Measurements from ENCODE around the gene ANKS1B.

Gene ANKS1B

DNA sequence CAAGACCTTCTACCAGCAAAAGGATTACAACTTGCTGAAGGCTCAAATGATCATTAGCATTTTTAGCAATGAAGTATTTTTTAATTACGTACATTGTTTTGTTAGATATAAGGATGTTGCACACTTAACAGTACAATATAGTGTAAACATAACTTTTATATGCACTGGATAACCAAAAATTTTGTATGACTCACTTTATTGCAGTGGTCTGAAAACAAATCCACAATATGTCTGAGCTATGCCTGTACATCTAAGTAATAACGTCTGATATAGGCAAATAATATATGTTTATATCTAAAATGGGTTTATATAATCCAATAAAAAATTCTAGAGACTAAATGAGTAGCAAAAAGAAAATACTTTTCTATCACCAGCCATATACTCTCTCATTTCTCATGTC lies 10.6 kb downstream of the ANKS1B start:
- H3K36me3 ChIP-seq (ENCODE audit: control insufficient read depth in 2 of 2, insufficient read depth in 2 of 2, low read length in 2 of 2): no peaks in the 10 kb centered on the region
- no peak overlapping the region for H3K4me3 ChIP-seq (ENCODE audit: low read length in 2 of 2)
- no peaks in the 10 kb centered on the region for H3K27me3 ChIP-seq (ENCODE audit: control insufficient read depth in 2 of 2, insufficient read depth in 2 of 2, low read length in 2 of 2)
- H3K4me1 ChIP-seq (ENCODE audit: control insufficient read depth in 2 of 2, insufficient read depth in 2 of 2, low read length in 2 of 2): no peaks in the 10 kb centered on the region
- no peak overlapping the region for H3K9ac ChIP-seq (ENCODE audit: low read depth in 1 of 2, low read length in 2 of 2)
- H3K27ac ChIP-seq (ENCODE audit: low read depth in 2 of 2, low read length in 2 of 2): no peak overlapping the region
- no peaks in the 10 kb centered on the region for H3K9me3 ChIP-seq (ENCODE audit: control insufficient read depth in 2 of 2, low read length in 2 of 2)

DNA sequence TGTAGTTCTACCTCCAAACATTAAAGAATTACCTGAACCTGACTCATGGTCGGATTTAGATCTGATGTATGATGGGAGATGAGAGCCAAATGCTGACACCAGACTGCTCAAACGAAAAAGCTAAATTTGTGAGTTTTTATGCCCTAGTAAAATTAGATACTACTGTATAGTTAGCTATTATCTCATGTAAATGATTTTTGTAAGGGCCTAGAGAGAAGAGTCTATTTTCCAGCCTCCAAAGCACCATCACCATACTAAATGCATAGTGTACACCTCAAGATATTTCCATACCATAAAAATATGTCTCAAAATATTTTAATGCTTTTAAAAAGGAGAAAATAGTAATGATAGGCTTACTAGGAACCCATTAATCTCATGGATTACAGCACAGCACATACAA lies 18.3 kb downstream of the ANKS1B start:
- no peaks in the 10 kb centered on the region for H3K4me1 ChIP-seq (ENCODE audit: control insufficient read depth in 2 of 2, insufficient read depth in 2 of 2, low read length in 2 of 2)
- no peaks in the 10 kb centered on the region for H3K27me3 ChIP-seq (ENCODE audit: control insufficient read depth in 2 of 2, insufficient read depth in 2 of 2, low read length in 2 of 2)
- no peaks in the 10 kb centered on the region for H3K36me3 ChIP-seq (ENCODE audit: control insufficient read depth in 2 of 2, insufficient read depth in 2 of 2, low read length in 2 of 2)
- H3K9ac ChIP-seq (ENCODE audit: low read depth in 1 of 2, low read length in 2 of 2): no peak overlapping the region
- H3K27ac ChIP-seq (ENCODE audit: low read depth in 2 of 2, low read length in 2 of 2): no peak overlapping the region
- no peaks in the 10 kb centered on the region for H3K9me3 ChIP-seq (ENCODE audit: control insufficient read depth in 2 of 2, low read length in 2 of 2)
- H3K4me3 ChIP-seq (ENCODE audit: low read length in 2 of 2): no peak overlapping the region

DNA sequence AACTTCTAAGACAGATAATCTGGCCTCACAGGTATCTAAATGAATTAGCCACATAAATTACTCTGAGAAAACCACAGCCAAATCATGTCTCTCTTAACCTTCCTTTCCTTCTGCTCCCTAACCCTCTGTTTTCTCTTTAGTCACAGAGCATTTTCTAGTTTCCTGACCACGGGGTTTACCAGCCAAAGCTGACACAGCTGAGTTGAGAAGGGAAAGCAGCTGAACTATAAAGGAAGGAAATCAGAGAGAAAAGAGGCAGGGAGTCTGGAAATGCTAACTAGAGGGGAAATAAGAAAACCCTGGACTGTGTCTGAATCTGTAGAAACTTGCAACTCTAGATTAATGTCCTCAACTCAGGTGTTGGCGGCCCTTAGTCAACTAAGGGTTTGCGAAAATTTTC lies 24.4 kb downstream of the ANKS1B start:
- Histone ChIP-seq H3K4me1 (ENCODE audit: control insufficient read depth in 2 of 2, insufficient read depth in 2 of 2, low read length in 2 of 2) (no peaks in the 10 kb centered on the region), H3K4me3 (ENCODE audit: low read length in 2 of 2) (no peak overlapping the region), H3K27ac (ENCODE audit: low read depth in 2 of 2, low read length in 2 of 2) (no peak overlapping the region), H3K9me3 (ENCODE audit: control insufficient read depth in 2 of 2, low read length in 2 of 2) (no peaks in the 10 kb centered on the region), H3K36me3 (ENCODE audit: control insufficient read depth in 2 of 2, insufficient read depth in 2 of 2, low read length in 2 of 2) (no peaks in the 10 kb centered on the region), H3K27me3 (ENCODE audit: control insufficient read depth in 2 of 2, insufficient read depth in 2 of 2, low read length in 2 of 2) (no peaks in the 10 kb centered on the region), H3K9ac (ENCODE audit: low read depth in 1 of 2, low read length in 2 of 2) (no peak overlapping the region)

DNA sequence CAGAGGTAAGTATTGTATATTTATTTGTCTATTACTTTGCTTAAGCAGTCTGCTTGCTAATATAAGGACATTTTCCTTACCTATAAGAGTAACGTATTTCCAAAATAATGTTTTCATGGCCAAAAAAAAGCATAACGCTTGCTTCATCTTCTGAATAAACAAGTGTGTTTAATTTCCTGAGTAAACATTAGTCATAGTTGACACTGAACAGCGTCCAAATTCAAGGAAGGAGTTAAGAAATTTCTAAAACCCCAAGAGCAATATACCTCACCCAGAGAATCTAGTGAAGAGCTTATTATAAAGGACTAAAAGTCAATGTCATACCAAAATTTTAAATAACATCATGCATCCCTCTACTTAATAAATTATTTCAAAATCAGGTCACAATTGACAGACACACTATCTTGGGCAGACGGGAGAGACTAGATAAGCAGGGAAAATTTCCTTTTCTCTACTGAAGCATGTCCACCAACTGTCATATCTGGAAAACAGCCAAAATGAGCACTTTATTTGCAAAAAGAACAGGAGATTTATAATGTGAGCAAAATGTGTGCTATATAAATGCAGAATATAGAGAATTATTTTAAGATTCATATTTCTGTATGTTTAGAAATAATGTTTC lies 25.1 kb downstream of the ANKS1B start:
- Histone ChIP-seq H3K9me3 (ENCODE audit: control insufficient read depth in 2 of 2, low read length in 2 of 2) (no peaks in the 10 kb centered on the region), H3K4me1 (ENCODE audit: control insufficient read depth in 2 of 2, insufficient read depth in 2 of 2, low read length in 2 of 2) (no peaks in the 10 kb centered on the region), H3K9ac (ENCODE audit: low read depth in 1 of 2, low read length in 2 of 2) (no peak overlapping the region), H3K27me3 (ENCODE audit: control insufficient read depth in 2 of 2, insufficient read depth in 2 of 2, low read length in 2 of 2) (no peaks in the 10 kb centered on the region), H3K36me3 (ENCODE audit: control insufficient read depth in 2 of 2, insufficient read depth in 2 of 2, low read length in 2 of 2) (no peaks in the 10 kb centered on the region), H3K4me3 (ENCODE audit: low read length in 2 of 2) (no peak overlapping the region), H3K27ac (ENCODE audit: low read depth in 2 of 2, low read length in 2 of 2) (no peak overlapping the region)

DNA sequence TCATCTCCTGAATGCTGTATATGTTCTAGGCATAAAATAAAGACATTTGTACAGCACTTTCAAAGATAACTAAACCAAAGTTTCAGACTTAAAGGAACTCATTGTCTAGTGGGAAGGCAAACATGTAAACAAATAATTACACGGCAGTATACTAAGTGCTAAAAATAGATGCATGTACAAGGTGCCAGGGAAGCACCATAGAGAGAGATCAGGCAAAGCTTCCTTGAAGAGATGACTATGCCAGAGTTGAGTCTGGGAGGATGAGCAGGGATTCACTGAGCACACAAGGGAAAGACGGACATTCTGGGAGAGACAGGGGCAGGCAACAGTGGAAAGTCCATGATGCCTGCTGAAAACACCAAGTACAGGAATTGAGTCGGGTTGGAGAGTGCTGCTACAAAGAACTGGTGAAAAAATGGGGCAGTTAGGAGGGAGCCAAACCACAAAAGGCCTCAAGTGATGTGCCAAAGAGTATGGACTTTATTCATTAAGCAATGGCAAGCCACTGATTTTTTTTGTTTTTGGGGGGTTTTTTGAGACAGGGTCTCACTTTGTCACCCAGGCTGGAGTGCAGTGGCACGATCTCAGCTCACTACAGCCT lies 26.8 kb downstream of the ANKS1B start:
- H3K4me3 ChIP-seq (ENCODE audit: low read length in 2 of 2): no peak overlapping the region
- no peak overlapping the region for H3K9ac ChIP-seq (ENCODE audit: low read depth in 1 of 2, low read length in 2 of 2)
- H3K4me1 ChIP-seq (ENCODE audit: control insufficient read depth in 2 of 2, insufficient read depth in 2 of 2, low read length in 2 of 2): no peaks in the 10 kb centered on the region
- no peak overlapping the region for H3K27ac ChIP-seq (ENCODE audit: low read depth in 2 of 2, low read length in 2 of 2)
- no peaks in the 10 kb centered on the region for H3K36me3 ChIP-seq (ENCODE audit: control insufficient read depth in 2 of 2, insufficient read depth in 2 of 2, low read length in 2 of 2)
- H3K27me3 ChIP-seq (ENCODE audit: control insufficient read depth in 2 of 2, insufficient read depth in 2 of 2, low read length in 2 of 2): no peaks in the 10 kb centered on the region
- H3K9me3 ChIP-seq (ENCODE audit: control insufficient read depth in 2 of 2, low read length in 2 of 2): no peaks in the 10 kb centered on the region

DNA sequence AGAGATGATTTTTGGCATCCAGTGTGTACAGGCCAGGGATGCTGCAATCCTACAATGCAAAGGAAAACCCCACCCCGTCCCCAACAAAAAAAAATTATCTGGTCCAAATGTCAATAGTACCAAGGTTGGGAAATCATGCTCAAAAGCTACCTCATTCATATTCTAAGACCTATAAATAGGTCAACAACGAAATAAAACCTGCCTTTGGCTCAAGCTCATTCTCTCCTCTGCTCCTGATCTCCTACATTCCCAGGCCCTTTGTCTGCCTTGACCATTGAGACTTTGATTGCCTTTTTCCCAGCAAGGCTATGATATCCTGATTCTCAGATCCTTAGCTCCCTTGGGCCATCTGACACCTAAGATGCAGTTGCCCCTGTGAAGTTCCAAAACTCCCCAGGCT lies 30.0 kb downstream of the ANKS1B start:
- no peaks in the 10 kb centered on the region for H3K9me3 ChIP-seq (ENCODE audit: control insufficient read depth in 2 of 2, low read length in 2 of 2)
- H3K4me3 ChIP-seq (ENCODE audit: low read length in 2 of 2): no peak overlapping the region
- no peaks in the 10 kb centered on the region for H3K27me3 ChIP-seq (ENCODE audit: control insufficient read depth in 2 of 2, insufficient read depth in 2 of 2, low read length in 2 of 2)

DNA sequence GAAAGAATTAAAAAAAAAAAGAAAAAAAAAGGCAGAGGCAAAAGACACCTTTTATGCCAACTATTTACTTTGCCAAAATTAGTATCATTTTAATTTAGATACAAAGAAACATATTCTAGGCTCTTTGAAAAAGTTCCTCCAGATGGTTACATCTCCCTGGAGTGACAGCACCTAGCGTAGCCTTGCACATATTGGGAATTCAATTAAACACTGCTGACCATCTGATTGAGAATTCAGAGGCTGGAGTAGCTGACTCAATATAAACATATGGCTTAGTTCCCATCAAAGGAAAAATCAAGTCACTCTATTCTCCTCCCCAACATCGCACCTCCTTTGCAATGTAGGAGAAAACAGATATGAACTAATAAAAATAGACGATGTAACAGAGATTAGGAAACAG lies 36.4 kb downstream of the ANKS1B start:
- Histone ChIP-seq H3K27me3 (ENCODE audit: control insufficient read depth in 2 of 2, insufficient read depth in 2 of 2, low read length in 2 of 2) (no peaks in the 10 kb centered on the region), H3K9ac (ENCODE audit: low read depth in 1 of 2, low read length in 2 of 2) (no peak overlapping the region), H3K9me3 (ENCODE audit: control insufficient read depth in 2 of 2, low read length in 2 of 2) (no peaks in the 10 kb centered on the region), H3K4me1 (ENCODE audit: control insufficient read depth in 2 of 2, insufficient read depth in 2 of 2, low read length in 2 of 2) (no peaks in the 10 kb centered on the region), H3K27ac (ENCODE audit: low read depth in 2 of 2, low read length in 2 of 2) (no peak overlapping the region), H3K4me3 (ENCODE audit: low read length in 2 of 2) (no peak overlapping the region), H3K36me3 (ENCODE audit: control insufficient read depth in 2 of 2, insufficient read depth in 2 of 2, low read length in 2 of 2) (no peaks in the 10 kb centered on the region)

More for the DNA sequence above, 30.0 kb downstream of the ANKS1B start:
- no peak overlapping the region for H3K27ac ChIP-seq (ENCODE audit: low read depth in 2 of 2, low read length in 2 of 2)
- no peak overlapping the region for H3K9ac ChIP-seq (ENCODE audit: low read depth in 1 of 2, low read length in 2 of 2)
- no peaks in the 10 kb centered on the region for H3K36me3 ChIP-seq (ENCODE audit: control insufficient read depth in 2 of 2, insufficient read depth in 2 of 2, low read length in 2 of 2)
- no peaks in the 10 kb centered on the region for H3K4me1 ChIP-seq (ENCODE audit: control insufficient read depth in 2 of 2, insufficient read depth in 2 of 2, low read length in 2 of 2)

DNA sequence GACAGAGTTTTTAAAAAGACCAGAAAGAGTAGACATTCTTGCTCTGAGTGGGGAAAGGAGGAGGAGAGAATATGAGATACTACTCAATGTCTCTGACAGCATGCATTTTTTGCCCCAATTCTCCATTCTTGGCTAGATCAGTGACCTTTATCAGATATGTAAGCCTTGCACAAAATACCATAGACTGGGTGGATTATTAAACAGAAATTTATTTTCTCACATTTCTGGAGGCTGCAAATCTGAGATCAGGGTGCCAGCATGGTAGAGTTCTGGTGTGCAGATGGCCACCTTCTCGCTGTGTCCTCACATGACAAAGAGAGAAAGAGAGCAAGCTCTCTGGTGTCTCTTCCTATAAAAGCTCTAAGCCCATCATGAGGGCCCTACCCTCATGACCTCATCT lies 38.6 kb downstream of the ANKS1B start:
- no peaks in the 10 kb centered on the region for H3K36me3 ChIP-seq (ENCODE audit: control insufficient read depth in 2 of 2, insufficient read depth in 2 of 2, low read length in 2 of 2)
- H3K27me3 ChIP-seq (ENCODE audit: control insufficient read depth in 2 of 2, insufficient read depth in 2 of 2, low read length in 2 of 2): no peaks in the 10 kb centered on the region
- H3K4me1 ChIP-seq (ENCODE audit: control insufficient read depth in 2 of 2, insufficient read depth in 2 of 2, low read length in 2 of 2): no peaks in the 10 kb centered on the region
- no peaks in the 10 kb centered on the region for H3K9me3 ChIP-seq (ENCODE audit: control insufficient read depth in 2 of 2, low read length in 2 of 2)
- no peak overlapping the region for H3K27ac ChIP-seq (ENCODE audit: low read depth in 2 of 2, low read length in 2 of 2)
- no peak overlapping the region for H3K9ac ChIP-seq (ENCODE audit: low read depth in 1 of 2, low read length in 2 of 2)
- no peak overlapping the region for H3K4me3 ChIP-seq (ENCODE audit: low read length in 2 of 2)

DNA sequence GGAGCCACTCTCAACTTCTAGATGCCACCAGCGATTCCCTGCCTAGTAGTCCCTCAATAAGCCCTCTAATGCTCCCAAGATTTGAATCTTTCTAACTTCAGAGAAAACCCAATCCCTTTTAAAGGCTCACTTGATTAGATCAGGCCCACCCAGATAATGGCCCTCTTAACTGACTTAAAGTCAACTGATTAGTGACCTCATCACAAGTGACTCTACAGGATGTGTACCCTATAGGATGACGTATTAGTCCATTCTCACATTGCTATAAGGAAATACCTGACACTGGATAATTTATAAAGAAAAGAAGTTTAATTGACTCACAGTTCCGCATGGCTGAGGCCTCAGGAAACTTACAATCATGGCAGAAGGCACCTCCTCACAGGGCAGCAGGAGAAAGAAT lies 49.1 kb downstream of the ANKS1B start:
- Histone ChIP-seq H3K36me3 (ENCODE audit: control insufficient read depth in 2 of 2, insufficient read depth in 2 of 2, low read length in 2 of 2) (no peaks in the 10 kb centered on the region), H3K9ac (ENCODE audit: low read depth in 1 of 2, low read length in 2 of 2) (no peak overlapping the region), H3K9me3 (ENCODE audit: control insufficient read depth in 2 of 2, low read length in 2 of 2) (no peaks in the 10 kb centered on the region), H3K4me3 (ENCODE audit: low read length in 2 of 2) (no peak overlapping the region), H3K4me1 (ENCODE audit: control insufficient read depth in 2 of 2, insufficient read depth in 2 of 2, low read length in 2 of 2) (no peaks in the 10 kb centered on the region), H3K27ac (ENCODE audit: low read depth in 2 of 2, low read length in 2 of 2) (no peak overlapping the region), H3K27me3 (ENCODE audit: control insufficient read depth in 2 of 2, insufficient read depth in 2 of 2, low read length in 2 of 2) (no peaks in the 10 kb centered on the region)

DNA sequence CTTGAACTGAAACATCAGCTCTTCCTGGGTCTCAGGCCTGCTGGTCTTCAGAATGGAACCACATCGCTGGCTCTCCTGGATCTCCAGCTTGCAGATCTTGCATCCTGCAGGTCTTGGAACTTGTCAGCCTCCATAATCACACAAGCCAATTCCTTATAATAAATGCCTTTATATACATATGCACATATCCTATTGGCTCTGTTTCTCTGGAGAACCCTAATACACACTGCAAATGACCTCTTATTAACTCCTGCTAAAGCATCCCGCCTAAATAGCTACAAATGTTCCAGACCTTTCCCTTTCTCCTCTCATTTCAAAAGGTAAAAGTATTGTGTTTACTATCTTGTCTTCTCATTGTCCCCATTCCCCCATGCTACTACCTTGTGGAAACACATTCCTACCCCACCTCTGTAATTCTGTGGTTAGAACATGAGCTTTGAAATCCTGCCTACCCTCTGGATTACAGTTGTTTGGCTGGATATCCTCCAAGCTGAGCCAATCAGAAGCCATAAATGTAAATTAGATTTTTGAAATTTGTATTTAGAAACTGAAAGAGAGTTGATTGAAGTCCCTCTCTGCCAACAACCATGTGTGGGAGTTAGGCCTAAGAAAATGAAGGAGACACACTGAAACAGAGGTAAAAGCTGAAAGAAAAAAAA lies 58.1 kb downstream of the ANKS1B start:
- H3K4me3 ChIP-seq (ENCODE audit: low read length in 2 of 2): no peak overlapping the region
- H3K9ac ChIP-seq (ENCODE audit: low read depth in 1 of 2, low read length in 2 of 2): no peak overlapping the region
- H3K36me3 ChIP-seq (ENCODE audit: control insufficient read depth in 2 of 2, insufficient read depth in 2 of 2, low read length in 2 of 2): no peaks in the 10 kb centered on the region
- no peaks in the 10 kb centered on the region for H3K4me1 ChIP-seq (ENCODE audit: control insufficient read depth in 2 of 2, insufficient read depth in 2 of 2, low read length in 2 of 2)
- H3K9me3 ChIP-seq (ENCODE audit: control insufficient read depth in 2 of 2, low read length in 2 of 2): no peaks in the 10 kb centered on the region
- H3K27me3 ChIP-seq (ENCODE audit: control insufficient read depth in 2 of 2, insufficient read depth in 2 of 2, low read length in 2 of 2): no peaks in the 10 kb centered on the region
- H3K27ac ChIP-seq (ENCODE audit: low read depth in 2 of 2, low read length in 2 of 2): no peak overlapping the region

All from mucosa of rectum (tissue), 2 donors.